Uterus (tissue), 2 donors: ENCODE results near the gene KRT31.

Experiments
- CTCF ChIP-seq, 4 experiments: fragments of 200-600 bp in 2 of 4; fragments of 450-650 bp in 2 of 4; sonication (generic) in 2 of 4; IDR thresholded peaks; one replicate each; pipeline ENCODE4 v1.5.1; 2016 to 2019; ENCODE audit warnings: antibody characterized with exemption in 4 of 4, mild to moderate bottlenecking in 2 of 4, moderate library complexity in 1 of 4
- POLR2A ChIP-seq, 2 donors: fragments of 450-650 bp; IDR thresholded peaks; one replicate each; pipeline ENCODE4 v1.6.1; 2016; ENCODE audit warnings: antibody characterized with exemption in 2 of 2, mild to moderate bottlenecking in 1 of 2, moderate library complexity in 1 of 2

GRCh38 chr17:41433586-41433985 is 36.2 kb upstream of the KRT31 start:
- TF ChIP-seq CTCF (IDR thresholded peaks at IDR 0.05) (no peak), POLR2A (IDR thresholded peaks at IDR 0.05) (no peak)
